NB4 (cell line): ENCODE data around the gene TIAM2.

ENCODE experiments used
- MYC ChIP-seq: IDR thresholded peaks from 2 replicates; pipeline ENCODE4 v1.6.1; 2011; ENCODE audit warnings: low read depth, low read length
- POLR2A ChIP-seq: IDR thresholded peaks from 2 replicates; pipeline ENCODE4 v1.6.1; 2011; ENCODE audit warnings: mild to moderate bottlenecking; ENCODE audit not compliant: insufficient read length; ENCODE audit errors: extremely low read depth
- TF ChIP-seq, protein P1 (sequence below): IDR thresholded peaks from one replicate; pipeline ENCODE4 v1.5.1; 2012; ENCODE audit warnings: low read depth, low read length

DNA sequence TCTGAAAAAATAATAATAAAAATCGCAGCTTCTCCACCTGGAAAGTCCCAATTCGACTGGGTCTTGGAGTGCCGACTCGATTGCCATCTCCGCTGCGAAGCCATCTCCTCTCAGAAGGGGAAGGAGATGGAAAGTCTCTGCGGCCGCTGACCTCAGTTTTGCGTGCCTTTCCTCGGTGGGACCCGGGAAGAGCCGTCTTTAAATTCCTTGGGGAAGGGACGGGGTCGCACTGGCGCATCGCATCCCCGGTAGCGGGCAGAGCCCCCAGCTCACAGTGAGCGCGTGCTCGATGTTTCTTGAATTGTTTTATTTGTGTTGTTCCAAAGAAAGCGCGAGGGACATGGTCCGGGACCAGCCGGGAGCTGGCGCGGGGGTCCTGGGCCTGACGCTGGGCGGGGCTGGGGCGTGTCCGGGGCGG, 270 bp upstream of the TIAM2 start:
- TF ChIP-seq, protein P1, sequence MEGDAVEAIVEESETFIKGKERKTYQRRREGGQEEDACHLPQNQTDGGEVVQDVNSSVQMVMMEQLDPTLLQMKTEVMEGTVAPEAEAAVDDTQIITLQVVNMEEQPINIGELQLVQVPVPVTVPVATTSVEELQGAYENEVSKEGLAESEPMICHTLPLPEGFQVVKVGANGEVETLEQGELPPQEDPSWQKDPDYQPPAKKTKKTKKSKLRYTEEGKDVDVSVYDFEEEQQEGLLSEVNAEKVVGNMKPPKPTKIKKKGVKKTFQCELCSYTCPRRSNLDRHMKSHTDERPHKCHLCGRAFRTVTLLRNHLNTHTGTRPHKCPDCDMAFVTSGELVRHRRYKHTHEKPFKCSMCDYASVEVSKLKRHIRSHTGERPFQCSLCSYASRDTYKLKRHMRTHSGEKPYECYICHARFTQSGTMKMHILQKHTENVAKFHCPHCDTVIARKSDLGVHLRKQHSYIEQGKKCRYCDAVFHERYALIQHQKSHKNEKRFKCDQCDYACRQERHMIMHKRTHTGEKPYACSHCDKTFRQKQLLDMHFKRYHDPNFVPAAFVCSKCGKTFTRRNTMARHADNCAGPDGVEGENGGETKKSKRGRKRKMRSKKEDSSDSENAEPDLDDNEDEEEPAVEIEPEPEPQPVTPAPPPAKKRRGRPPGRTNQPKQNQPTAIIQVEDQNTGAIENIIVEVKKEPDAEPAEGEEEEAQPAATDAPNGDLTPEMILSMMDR = no peak
- TF ChIP-seq POLR2A = no peak
- TF ChIP-seq MYC = no peak
